ENCODE results near the gene ZNF19.

The ZNF19 gene

GRCh38 chr16:71443714-71444113, 45.4 kb downstream of the ZNF19 start:
- no peak for DNase-seq (ENCODE audit: low read depth in 1 of 2, low spot score in 1 of 2)

GRCh38 chr16:71442051-71442440, 47.1 kb downstream of the ZNF19 start, which contains the start of gene TLE7:
TLE7 (minus strand) TSS chr16:71442054; CDS start chr16:71433324, 8,730 bp downstream.
- DNase-seq (ENCODE audit: low read depth in 1 of 2, low spot score in 1 of 2), result no peak

- no peak for DNase-seq (ENCODE audit: low read depth in 1 of 2, low spot score in 1 of 2)
These were observed 47.6 kb downstream of the ZNF19 start for GRCh38 chr16:71441348-71442050.

- DNase-seq (ENCODE audit: low read depth in 1 of 2, low spot score in 1 of 2), result no peak
These were observed 48.3 kb downstream of the ZNF19 start for GRCh38 chr16:71440669-71441347.

GRCh38 chr16:71439523-71439922, 49.6 kb downstream of the ZNF19 start:
- no peak for DNase-seq (ENCODE audit: low read depth in 1 of 2, low spot score in 1 of 2)

- no peak for DNase-seq (ENCODE audit: low read depth in 1 of 2, low spot score in 1 of 2)
These were observed 52.7 kb downstream of the ZNF19 start for GRCh38 chr16:71436473-71436872.

- DNase-seq (ENCODE audit: low read depth in 1 of 2, low spot score in 1 of 2), result no peak
These were observed 56.2 kb downstream of the ZNF19 start for GRCh38 chr16:71432906-71433305.

GRCh38 chr16:71431991-71432390, 57.1 kb downstream of the ZNF19 start:
- DNase-seq (ENCODE audit: low read depth in 1 of 2, low spot score in 1 of 2), result no peak

GRCh38 chr16:71431176-71431575, 57.9 kb downstream of the ZNF19 start:
- DNase-seq (ENCODE audit: low read depth in 1 of 2, low spot score in 1 of 2), result no peak

GRCh38 chr16:71430744-71431143, 58.4 kb downstream of the ZNF19 start:
- no peak for DNase-seq (ENCODE audit: low read depth in 1 of 2, low spot score in 1 of 2)

- no peak for DNase-seq (ENCODE audit: low read depth in 1 of 2, low spot score in 1 of 2)
These were observed 59.5 kb downstream of the ZNF19 start for GRCh38 chr16:71429581-71429980.

GRCh38 chr16:71428883-71429282, 60.2 kb downstream of the ZNF19 start:
- no peak for DNase-seq (ENCODE audit: low read depth in 1 of 2, low spot score in 1 of 2)

GRCh38 chr16:71428385-71428784, 60.7 kb downstream of the ZNF19 start:
- no peak for DNase-seq (ENCODE audit: low read depth in 1 of 2, low spot score in 1 of 2)

GRCh38 chr16:71426880-71427615, 62.1 kb downstream of the ZNF19 start:
- no peak for DNase-seq (ENCODE audit: low read depth in 1 of 2, low spot score in 1 of 2)

- DNase-seq (ENCODE audit: low read depth in 1 of 2, low spot score in 1 of 2), result no peak
These were observed 62.9 kb downstream of the ZNF19 start for GRCh38 chr16:71426069-71426879.

GRCh38 chr16:71425746-71426068, 63.4 kb downstream of the ZNF19 start:
- DNase-seq (ENCODE audit: low read depth in 1 of 2, low spot score in 1 of 2), result no peak

- DNase-seq (ENCODE audit: low read depth in 1 of 2, low spot score in 1 of 2), result no peak
These were observed 64.5 kb downstream of the ZNF19 start for GRCh38 chr16:71424626-71425025.

- DNase-seq (ENCODE audit: low read depth in 1 of 2, low spot score in 1 of 2), result no peak
These were observed 65.3 kb downstream of the ZNF19 start for GRCh38 chr16:71423865-71424264.

Measured in activated T-helper 1 cell treated with anti-CD3 and anti-CD28 coated beads, Interleukin-2, amount 50 U/mL, for 16 hours (primary cell).